Stimulated activated CD4-positive, alpha-beta T cell treated with anti-CD3 and anti-CD28 coated beads, Interleukin-4, amount 100 ng/mL, for 1 hour (primary cell): Measurements from ENCODE around the gene AKR1C4.
"Not testable (repeated sequence)": the region's sequence is repeated elsewhere in the genome, so short reads cannot be mapped to it uniquely, and the experiment has no call there.

ENCODE experiments used
- DNase-seq: peaks from one replicate; pipeline ENCODE4 v3.0.0-alpha.2; 2020

AKR1C4 gene

DNA sequence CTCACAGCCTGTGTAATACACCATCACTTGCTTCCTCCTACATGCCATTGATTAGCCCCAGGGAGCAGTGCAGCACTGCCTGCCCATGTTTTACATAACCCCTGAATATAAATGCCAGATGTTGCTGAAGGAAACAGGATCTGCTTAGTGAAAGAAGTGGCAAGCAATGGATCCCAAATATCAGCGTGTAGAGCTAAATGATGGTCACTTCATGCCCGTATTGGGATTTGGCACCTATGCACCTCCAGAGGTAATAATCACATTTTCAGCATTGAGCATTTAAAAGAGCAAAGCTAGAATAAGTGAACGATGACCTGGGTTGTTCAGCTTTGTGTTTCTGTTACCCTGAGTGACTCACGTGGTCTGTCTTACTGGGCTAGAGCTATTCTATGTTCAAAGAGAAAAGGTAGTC is at the start of gene AKR1C4:
Gene AKR1C4, plus strand, starts transcription at position 136 of the 412 bp plus-strand sequence. Its CDS starts 31 bp downstream, at position 167.
- DNase-seq = no peak

DNA sequence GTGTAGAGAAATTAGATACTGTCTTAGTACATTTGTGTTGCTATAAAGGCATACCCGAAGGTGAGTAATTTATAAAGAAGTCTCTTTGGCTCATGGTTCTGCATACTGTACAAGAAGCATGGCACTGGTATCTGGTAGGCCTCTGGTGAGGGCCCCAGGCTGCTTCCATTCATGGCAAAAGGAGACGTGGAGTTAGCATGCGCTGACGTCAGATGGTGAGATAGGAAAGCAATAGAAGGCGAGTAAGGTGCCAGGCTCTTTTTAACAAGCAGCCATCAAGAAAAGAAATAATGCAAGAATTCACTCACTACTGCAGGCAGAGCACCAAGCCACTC is 49.8 kb upstream of the AKR1C4 start:
- DNase-seq = no peak

DNA sequence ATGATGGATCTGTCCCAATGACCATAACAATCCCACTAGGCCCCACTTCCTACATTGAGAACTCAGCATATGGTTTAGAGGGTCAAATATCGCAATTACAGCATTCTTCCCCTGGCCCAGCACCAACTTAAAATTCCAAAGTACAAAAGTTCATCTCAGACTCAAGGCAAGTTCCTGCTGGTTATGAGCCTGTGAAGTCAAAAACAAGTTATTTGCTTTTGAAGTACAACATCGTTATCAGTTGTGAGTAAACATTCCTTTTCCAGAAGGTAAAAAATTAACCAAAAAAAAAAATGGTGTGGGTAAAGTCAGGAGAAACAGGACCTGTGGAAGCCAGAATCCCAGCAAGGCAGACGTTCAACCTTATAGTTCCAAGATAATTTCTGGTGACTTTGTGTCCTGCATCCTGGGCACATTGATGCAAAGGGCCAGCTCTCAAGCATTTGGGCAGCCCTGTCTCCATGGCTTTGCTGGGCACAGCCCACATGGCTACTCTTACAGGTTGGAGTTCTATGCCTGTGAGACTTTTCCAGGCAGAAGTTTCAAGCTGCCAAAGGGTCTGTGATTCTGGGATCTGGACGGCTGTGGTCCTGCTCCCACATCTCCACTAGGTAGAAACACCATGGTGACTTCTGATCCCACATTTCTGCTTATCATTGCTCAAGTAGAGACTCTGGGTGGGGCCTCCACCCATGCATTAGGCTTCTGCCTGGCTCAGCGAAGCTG is 49.2 kb upstream of the AKR1C4 start:
- DNase-seq = no peak

DNA sequence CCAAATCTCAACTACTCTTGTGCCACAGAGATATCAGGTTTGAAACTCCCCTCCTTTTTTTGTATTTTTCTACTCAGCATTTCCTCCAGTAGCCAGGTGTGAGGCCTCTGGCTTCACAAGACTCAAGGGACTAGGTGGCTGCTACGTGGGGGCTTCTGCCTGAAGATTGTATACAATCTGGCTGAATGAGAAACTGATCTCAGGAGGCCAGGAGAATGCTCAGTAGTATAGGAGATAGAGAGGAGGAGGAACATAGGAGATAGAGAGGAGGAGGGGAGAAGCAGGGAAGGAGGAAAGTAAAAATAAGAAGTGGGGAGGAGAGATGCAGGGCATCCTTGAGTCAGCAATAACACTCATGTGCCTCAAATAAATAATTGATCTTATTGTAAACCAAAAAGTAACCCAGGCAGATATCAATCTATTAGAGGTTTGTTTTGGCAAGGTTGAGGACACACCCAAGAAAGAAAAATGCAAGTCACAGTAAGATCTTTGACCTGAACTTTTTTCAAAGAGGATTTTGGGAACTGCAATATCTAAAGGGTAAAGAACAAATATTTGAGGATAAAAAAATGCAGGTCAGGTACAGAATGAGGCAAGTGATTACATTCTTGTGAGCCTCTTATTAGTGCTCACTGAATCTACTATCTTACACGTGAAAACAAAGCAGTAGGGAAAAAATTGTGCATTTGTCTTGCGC is 48.5 kb upstream of the AKR1C4 start:
- no peak for DNase-seq

DNA sequence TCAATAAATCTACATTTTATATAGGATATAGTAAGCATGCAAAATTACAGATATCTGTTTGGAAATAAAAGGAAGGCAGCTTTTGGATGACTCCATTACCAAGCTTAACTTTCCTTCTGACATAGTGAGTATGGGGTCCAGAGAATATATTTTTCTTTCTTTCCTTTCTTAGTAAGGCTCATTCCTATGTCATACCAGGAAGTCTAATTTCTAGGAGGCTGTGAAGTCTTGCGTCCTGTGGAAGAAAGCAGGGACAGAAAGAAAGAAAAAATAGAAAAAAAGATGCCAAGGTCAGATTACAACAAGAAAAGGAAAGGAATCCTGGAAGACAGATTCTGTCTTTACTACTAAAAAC is 48.0 kb upstream of the AKR1C4 start:
- DNase-seq = no peak

DNA sequence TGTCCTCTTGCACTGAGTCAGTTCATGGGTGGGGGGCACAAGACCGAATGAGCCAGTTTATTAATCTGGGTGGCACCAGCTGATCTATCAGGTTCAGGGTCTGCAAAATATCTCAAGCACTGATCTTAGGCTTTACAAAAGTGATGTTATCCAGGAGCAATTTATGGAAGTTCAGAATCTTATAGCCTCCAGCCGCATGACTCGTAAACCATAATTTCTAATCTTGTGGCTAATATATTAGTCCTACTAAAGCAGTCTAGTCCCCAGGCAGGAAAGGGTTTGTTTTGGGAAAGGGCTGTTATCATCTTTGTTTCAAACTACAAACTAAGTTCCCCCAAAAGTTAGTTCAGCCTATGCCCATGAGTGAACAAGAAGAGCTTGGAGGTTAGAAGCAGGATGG is 45.6 kb upstream of the AKR1C4 start:
- no peak for DNase-seq

DNA sequence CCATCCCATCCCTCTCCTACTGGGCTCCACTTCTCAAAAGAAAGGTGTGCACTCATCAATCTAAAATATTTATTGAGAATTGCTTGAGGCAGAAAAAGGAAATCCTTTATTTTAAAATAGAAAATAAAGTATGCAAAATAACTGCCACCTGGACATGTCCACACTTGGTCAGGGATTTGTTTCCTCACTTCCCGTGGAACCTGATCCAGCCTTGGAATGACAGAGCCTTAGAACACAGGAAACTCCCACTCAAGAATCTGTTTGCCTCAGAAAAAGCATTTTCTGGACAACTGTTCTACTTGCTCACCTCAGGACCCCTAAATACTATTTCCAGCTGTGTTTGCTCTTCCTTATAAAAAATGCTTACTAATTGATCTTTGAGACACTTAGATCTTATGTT is 40.7 kb upstream of the AKR1C4 start:
- no peak for DNase-seq

DNA sequence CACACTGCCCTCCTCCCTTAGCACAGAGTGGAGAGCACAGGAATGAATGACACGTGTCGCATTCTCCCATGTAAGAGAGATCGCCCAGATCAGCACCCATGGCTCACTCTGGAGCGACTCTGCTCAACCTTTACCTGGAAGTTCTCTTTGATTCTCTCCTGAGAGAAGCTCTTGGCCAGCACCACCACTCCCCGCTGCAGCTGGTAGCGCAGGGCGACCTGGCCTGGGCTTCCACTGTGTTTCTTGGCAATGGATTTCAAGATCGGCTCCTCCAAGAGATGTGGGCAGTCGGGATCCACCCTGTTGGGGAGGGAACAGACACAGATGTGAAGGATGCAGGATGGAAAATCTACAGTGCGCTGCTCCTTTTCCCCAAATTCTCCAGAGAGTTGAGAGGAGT is 39.1 kb upstream of the AKR1C4 start:
- DNase-seq = no peak

DNA sequence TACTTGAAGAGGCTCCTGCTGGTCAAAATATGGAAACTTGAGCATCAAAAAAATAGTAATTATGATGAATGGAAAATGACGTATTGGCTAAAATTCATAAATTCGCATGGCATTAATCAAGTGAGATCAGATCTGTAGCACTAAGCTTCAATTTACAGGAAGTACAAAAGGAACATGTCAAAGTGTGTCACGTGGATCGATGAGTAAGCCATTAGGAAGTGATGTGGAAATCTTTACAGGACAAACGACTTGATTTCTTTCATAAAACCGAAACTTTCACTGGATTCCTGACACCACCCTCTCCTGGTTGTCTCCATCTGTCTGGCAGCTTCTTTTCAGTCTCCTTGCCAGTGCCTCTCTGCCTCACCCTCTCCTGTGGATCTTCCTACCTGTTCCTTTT is 37.5 kb upstream of the AKR1C4 start:
- no peak for DNase-seq

DNA sequence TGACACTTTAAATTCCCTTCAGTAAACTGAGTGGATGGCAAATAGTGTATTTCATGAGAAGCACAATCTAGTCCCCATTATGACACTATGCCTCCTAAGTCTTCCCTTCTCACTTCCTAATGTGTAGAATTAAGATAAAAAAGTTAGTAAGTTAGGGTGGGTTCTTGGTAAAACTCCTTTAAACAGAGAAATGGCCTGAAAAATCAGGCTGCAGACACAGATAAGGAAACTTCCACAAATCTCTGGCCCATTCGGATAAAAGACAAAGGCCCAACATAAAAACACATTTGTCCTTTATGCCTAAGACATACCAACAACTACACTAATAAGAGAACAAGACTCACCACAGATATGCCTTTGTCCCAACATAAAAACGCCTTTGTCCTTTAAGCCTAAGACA is 33.1 kb upstream of the AKR1C4 start:
- no peak for DNase-seq

DNA sequence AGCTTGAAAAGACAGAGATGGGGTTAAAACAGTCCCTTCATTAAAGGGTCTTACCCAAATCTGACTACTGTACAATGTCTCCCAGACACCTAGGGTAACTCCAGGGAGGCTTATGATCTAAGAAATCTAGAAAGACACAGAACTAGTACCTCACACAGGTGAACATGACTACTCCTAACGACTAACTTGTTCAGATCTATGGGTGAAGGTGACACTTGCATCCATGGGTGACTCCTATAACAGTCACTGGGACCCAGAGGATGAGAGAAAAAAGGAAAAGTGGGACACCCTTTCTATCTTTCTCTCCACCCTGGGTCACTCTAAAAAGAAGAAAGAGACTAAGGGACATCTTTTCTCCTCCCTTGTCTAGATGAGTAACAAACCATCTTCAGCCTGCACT is 30.9 kb upstream of the AKR1C4 start:
- DNase-seq = no peak

DNA sequence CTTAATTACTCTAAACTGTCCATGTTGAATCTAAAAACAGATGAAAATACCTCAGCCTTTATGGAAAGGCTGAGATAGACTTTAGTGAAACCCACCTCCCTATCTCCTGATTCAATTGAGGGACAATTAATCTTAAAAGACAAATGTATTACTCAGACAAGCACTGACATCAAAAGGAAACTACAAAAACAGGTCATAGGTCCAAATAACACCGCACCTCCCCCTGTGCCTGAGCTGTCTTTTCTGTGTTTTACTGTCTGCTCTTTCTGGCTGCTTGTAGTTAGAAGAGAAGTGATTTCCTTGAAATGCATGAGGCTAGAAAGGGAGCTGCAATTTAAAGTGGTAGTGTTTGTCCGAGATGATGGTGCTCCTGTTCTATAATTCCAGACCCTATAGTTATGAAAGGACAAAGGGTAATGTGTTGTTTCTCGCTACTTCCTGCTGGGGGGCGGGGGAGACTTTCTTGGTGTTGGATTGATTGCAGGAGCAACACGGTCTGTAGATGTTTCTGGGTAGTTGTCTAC is 27.7 kb upstream of the AKR1C4 start:
- peak; percentile 8 for DNase-seq

DNA sequence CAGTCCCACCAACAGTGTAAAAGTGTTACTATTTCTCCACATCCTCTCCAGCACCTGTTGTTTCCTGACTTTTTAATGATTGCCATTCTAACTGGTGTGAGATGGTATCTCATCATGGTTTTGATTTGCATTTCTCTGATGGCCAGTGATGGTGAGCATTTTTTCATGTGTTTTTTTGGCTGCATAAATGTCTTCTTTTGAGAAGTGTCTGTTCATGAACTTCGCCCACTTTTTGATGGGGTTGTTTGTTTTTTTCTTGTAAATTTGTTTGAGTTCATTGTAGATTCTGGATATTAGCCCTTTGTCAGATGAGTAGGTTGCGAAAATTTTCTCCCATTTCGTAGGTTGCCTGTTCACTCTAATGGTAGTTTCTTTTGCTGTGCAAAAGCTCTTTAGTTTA is 21.1 kb upstream of the AKR1C4 start:
- not testable (repeated sequence) for DNase-seq

DNA sequence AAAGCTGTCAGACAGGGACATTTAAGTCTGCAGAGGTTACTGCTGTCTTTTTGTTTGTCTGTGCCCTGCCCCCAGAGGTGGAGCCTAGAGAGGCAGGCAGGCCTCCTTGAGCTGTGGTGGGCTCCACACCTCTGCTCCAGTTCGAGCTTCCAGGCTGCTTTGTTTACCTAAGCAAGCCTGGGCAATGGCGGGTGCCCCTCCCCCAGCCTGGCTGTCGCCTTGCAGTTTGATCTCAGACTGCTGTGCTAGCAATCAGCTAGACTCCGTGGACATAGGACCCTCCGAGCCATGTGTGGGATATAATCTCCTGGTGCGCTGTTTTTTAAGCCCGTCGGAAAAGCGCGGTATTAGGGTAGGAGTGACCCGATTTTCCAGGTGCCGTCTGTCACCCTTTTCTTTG is 16.1 kb upstream of the AKR1C4 start:
- not testable (repeated sequence) for DNase-seq

DNA sequence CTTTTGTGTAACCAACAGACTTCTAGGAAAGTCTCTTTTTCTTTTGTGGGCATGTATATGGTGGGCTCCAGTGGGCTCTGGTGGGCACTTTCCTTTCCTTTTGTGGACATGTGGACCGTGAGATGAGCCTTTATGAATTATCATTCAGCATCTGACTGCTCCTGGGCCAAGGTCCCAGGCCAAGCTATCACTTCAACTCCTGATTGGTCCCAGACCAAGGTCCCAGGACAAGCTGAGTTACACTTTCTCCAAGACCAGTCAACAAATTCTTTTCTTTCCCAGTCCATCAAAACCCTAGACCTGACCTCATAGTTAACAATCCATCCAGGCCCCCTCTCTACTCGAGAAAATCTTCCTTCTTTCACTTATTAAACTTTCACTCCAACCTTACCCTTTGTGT is 12.7 kb upstream of the AKR1C4 start:
- no peak for DNase-seq

DNA sequence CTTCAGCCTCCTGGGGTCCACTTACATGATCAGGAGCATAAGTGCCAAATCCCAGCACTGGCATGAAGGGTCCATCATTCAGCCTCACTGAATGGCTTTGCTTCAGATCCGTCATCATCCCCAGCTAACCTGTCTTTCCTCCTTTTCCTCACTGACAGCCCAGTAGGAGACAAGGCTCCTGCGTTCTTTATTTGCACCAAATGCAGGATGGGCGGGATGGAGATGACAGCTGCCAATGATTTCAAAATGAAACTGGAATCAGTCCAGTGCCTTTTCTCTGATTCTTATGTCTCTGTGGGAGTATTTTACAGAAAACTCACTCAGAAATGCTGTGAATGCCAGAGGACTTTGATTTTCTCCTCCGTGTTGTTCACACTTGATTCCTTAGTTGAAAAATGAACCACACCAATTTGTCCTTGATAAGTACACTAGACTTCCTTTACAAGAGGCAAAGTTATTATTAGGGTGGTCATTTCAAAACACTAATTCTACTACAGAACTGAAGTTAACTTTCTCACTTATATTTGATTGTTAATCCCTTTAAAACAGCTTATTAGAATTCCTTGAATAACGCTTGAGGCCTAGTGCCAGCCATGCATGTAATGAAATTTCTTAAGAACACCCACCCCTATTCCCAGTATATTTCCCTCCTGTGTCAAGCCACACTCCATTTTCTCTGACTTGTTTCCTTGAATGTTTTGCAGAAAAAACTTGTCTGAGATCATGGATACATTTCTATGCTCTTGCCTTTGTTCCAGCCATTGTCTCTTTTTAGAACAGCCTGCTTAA is 11.5 kb upstream of the AKR1C4 start, which contains the start of gene AKR1C8:
Gene AKR1C8, minus strand, starts transcription at position 164 of the 789 bp plus-strand sequence. Its CDS starts 46 bp downstream, at position 118.
- no peak for DNase-seq

DNA sequence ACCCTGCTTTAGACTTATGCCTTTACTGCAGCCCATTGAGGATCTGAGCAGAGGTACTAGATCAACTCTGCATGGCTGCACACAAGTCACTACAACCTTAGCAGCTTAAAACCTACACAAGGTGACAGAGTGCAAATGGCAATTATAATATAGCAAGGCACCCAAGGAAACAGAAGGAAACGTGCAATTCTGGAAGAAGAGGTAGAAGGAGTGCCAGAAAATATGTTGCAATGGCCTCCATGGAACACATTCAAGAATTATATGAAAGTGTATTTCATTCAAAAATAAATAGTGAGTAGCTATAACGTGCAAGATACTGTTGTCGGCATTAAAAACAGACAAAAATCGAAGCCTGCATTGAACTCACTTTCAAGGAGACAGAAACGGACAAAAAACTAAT is 8.8 kb upstream of the AKR1C4 start:
- no peak for DNase-seq

DNA sequence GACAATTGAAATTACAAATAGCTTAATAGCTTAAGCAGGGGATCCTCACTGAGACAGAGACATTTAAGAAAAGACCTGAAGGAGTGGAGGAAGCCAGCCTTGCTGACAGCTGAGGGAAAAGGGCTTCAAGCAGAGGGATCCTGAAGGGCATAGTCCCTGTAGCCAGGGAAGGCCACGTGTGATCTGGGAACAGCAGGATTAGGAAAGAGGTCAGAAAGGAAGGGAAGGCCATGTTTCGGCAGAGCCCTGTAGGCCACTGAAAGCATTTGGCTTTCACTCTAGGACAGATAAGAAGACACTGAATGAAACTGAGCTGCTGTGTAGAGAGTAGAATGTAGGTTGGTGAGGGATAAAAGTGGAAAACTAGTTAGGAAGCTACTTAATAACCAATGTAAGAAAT is 8.3 kb upstream of the AKR1C4 start:
- no peak for DNase-seq

DNA sequence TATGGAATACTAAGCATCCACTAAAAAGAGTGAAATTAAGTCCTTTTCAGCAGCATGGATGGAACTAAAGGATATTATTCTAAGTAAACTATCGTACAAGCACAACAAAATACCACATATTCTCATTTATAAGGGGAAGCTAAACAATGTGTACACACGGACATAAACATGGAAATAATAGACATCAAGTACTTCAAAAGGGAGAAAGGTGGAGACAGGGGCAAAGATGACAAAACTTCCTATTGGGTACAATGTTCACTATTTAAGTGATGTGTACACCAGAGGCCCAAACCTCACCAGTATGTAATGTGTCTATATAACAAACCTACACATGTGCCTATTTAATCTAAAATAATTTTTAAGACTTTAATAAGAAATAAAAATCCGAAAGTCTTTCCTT is 2.2 kb upstream of the AKR1C4 start:
- no peak for DNase-seq

DNA sequence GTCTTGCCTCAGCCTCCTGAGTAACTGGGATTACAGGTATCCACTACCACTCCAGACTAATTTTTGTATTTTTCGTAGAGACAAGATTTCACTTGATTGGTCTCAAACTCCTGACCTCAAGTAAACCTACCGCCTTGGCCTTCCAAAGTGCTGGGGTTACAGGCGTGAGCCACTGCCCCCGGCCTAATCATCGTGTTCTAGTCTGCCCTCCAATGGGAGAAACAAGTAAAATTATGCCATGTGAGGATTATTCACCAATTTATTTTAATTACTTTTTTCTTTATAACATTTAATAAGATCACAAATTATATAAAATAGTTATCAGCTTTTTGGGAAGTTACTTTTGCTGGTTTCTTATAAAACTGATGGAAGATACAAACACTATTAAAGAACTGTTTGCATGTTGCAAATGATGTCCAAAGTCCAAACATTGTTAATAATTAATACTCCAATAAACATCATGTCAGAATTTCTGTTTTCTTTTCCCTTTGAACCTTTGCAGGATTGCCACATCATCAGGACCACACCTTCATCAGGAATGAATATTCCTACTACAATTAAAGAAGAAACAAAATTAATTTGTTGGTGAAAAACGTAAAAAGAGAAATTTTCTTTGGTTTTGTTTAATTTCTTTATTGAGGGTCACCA is 786 bp upstream of the AKR1C4 start:
- DNase-seq = no peak

DNA sequence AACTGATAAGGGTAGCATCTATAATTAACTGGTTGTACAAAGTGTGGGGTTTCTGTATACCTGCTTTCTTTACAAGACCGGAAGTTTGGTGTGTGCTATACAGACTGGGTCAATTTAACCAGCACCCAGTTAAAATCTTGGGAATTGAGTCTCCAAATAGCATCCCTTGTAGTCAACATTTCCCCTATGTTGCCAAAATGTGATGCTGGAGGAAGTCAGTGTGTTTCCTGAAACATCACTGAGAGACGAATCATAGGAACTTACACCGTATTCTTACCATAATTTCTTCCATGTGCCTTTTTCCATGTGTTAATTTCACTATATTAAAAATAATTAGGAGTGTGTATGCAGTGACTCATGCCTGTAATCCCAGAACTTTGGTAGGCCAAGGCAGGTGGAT is 1.7 kb downstream of the AKR1C4 start:
- DNase-seq = no peak

DNA sequence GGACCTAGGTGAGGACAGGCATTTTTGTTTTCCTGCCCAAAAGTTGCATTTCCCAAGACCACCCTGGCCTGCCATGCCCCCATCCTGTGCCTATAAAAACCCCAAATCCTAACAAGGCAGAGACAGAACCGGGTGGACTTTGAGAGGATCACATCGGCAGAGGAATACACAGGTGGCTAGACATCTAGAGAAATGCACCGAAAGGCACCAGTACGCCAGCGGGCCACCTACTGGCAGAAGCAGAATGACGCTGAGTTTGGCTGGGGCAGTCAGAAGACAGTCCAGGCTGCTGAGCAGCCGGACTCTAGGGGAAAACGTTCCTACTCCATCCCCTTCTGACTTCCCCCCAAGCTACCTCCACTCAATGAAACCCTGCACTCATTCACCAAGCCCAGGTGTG is 2.8 kb downstream of the AKR1C4 start:
- no peak for DNase-seq

DNA sequence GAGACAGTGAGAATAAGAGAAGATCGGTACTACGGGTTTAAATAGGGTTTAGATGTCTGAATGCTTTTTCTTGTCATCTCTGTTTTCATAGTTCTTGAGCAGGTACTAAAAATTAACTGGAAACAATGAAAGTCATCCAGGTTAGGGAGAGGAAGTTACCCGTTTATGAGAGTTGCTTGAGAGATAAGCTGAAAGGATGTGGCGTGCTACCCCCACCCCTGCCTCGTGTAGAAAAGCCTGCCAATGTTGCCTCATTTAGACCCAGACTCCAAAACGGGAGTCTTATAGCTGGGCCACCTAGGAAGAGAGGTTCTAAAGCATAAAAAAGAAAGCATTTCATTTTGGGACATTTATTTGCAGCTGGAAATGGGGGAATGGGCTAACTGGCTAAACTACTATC is 10.2 kb downstream of the AKR1C4 start:
- DNase-seq = no peak
